Fibroblast of lung (primary cell): ENCODE measurements around the gene TSHZ2. TPM values are rescaled to one million over a fixed set of nuclear protein-coding genes. Genes with fewer than 3 reads are reported as not detected.
"Not testable (repeated sequence)": the region's sequence is repeated elsewhere in the genome, so short reads cannot be mapped to it uniquely, and the experiment has no call there.

ENCODE experiments used
- DNase-seq, 2 donors: peaks; one replicate each; pipeline versions ENCODE4 v3.0.0 to v3.0.0-alpha.2; 2010; ENCODE audit warnings: low read depth in 2 of 2
- H2AFZ ChIP-seq: 2 replicates; pipeline ENCODE4 v1.5.1; 2012; ENCODE audit warnings: low read length, control low read depth, inconsistent platforms
- H3K27ac ChIP-seq: 2 replicates; pipeline ENCODE4 v1.5.1; 2011; ENCODE audit warnings: low read length, control low read depth; ENCODE audit not compliant: insufficient read depth
- H3K27me3 ChIP-seq: 2 replicates; pipeline ENCODE4 v1.5.1; 2011; ENCODE audit warnings: mild to moderate bottlenecking, low read length; ENCODE audit not compliant: control insufficient read depth, insufficient read depth
- H3K36me3 ChIP-seq: 2 replicates; pipeline ENCODE4 v1.5.1; 2011; ENCODE audit warnings: low read length; ENCODE audit not compliant: control insufficient read depth, insufficient read depth
- H3K4me1 ChIP-seq: 2 replicates; pipeline ENCODE4 v1.5.1; 2011; ENCODE audit warnings: low read length; ENCODE audit not compliant: control insufficient read depth, insufficient read depth; ENCODE audit errors: extremely low read depth
- H3K4me2 ChIP-seq: 2 replicates; pipeline ENCODE4 v1.5.1; 2011; ENCODE audit warnings: low read length, control low read depth; ENCODE audit not compliant: insufficient read depth; ENCODE audit errors: extremely low read depth
- H3K4me3 ChIP-seq, 4 experiments: fragments of 200-600 bp in 1 of 4; sonication (generic) in 1 of 4; replicated peaks in 1 of 4; 2 replicates each; pipeline ENCODE4 v1.5.1; 2011 to 2016; ENCODE audit warnings: low read length in 4 of 4, low read depth in 3 of 4, mild to moderate bottlenecking in 3 of 4, control low read depth in 2 of 4, inconsistent platforms in 1 of 4, mixed read lengths in 1 of 4; ENCODE audit not compliant: insufficient read depth in 1 of 4; ENCODE audit errors: control extremely low read depth in 1 of 4
- H3K79me2 ChIP-seq: 2 replicates; pipeline ENCODE4 v1.5.1; 2012; ENCODE audit warnings: mild to moderate bottlenecking, low read length, inconsistent platforms; ENCODE audit not compliant: control insufficient read depth, insufficient read depth
- H3K9ac ChIP-seq: 2 replicates; pipeline ENCODE4 v1.5.1; 2011; ENCODE audit warnings: mild to moderate bottlenecking, low read length, control low read depth; ENCODE audit not compliant: insufficient read depth
- H3K9me3 ChIP-seq: 2 replicates; pipeline ENCODE4 v1.5.1; 2012; ENCODE audit warnings: low read depth, low read length; ENCODE audit not compliant: control insufficient read depth, insufficient read depth
- H4K20me1 ChIP-seq: 2 replicates; pipeline ENCODE4 v1.5.1; 2011; ENCODE audit warnings: low read length; ENCODE audit not compliant: control insufficient read depth, insufficient read depth; ENCODE audit errors: extremely low read depth
- EZH2 ChIP-seq: IDR thresholded peaks from 2 replicates; pipeline ENCODE4 v1.5.1; 2012; ENCODE audit warnings: low read length, control low read depth, mild to moderate bottlenecking; ENCODE audit errors: missing control alignments
- polyA plus RNA-seq, 2 donors: library from polyadenylated mRNA; depleted of rRNA in 1 of 2; stranded (reverse) in 1 of 2; unstranded in 1 of 2; fragments of >200 nt; gene quantifications; 2 replicates each; pipeline ENCODE4 v1.2.1, GENCODE V29; 2011 to 2012; ENCODE audit warnings: missing spikeins in 1 of 2
- total RNA-seq: library from RNA; depleted of rRNA; stranded (reverse); fragments of >200 nt; gene quantifications from 2 replicates; pipeline ENCODE4 v1.2.1, GENCODE V29; 2014
- TF ChIP-seq, protein P1 (sequence below), 2 donors: IDR thresholded peaks in 1 of 2; conservative IDR thresholded peaks in 1 of 2; 1 replicate in 1 of 2; 2 replicates in 1 of 2; pipeline ENCODE4 v1.5.1; 2011 to 2012; ENCODE audit warnings: low read length in 2 of 2, control low read depth in 1 of 2, inconsistent platforms in 1 of 2, low read depth in 1 of 2, mild to moderate bottlenecking in 1 of 2

TSHZ2 gene
- total and polyA plus RNA-seq, 2 donors (not counting 1 experiment from before 2014, with no cell fraction given), result 0.15 to 2.6 TPM

GRCh38 chr20:53527196-53527595 lies 555.0 kb downstream of the TSHZ2 start:
- TF ChIP-seq EZH2, result no peak
- TF ChIP-seq, protein P1, sequence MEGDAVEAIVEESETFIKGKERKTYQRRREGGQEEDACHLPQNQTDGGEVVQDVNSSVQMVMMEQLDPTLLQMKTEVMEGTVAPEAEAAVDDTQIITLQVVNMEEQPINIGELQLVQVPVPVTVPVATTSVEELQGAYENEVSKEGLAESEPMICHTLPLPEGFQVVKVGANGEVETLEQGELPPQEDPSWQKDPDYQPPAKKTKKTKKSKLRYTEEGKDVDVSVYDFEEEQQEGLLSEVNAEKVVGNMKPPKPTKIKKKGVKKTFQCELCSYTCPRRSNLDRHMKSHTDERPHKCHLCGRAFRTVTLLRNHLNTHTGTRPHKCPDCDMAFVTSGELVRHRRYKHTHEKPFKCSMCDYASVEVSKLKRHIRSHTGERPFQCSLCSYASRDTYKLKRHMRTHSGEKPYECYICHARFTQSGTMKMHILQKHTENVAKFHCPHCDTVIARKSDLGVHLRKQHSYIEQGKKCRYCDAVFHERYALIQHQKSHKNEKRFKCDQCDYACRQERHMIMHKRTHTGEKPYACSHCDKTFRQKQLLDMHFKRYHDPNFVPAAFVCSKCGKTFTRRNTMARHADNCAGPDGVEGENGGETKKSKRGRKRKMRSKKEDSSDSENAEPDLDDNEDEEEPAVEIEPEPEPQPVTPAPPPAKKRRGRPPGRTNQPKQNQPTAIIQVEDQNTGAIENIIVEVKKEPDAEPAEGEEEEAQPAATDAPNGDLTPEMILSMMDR (conservative IDR thresholded peaks at IDR 0.05 in 1 of 2, IDR thresholded peaks at IDR 0.05 in 1 of 2; ENCODE audit: low read depth in 1 of 2, low read length in 2 of 2), result no peak

DNA sequence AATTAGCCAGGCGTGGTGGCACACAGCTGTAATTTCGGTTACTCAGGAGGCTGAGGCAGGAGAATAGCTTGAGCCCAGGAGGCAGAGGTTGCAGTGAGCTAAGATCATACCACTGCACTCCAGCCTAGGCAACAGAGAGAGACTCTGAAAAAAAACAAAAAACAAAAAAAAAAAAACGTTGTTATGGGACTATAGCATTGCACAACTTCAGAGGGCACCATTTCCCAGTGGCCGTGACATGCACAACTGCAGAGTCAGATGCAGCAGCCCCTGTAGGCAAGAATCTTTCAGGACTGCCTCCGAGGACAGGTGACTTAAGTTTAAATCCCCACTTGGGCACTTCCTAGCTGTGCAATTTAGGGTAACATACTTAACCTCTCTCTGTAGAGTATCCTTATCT lies 557.5 kb downstream of the TSHZ2 start:
- Histone ChIP-seq H4K20me1 (no peaks in the 10 kb centered on the region), H3K4me1 (no peaks in the 10 kb centered on the region)
- TF ChIP-seq, protein P1 (conservative IDR thresholded peaks at IDR 0.05 in 1 of 2, IDR thresholded peaks at IDR 0.05 in 1 of 2; ENCODE audit: low read depth in 1 of 2, low read length in 2 of 2), result no peak
- no peak for TF ChIP-seq EZH2

More at GRCh38 chr20:53527196-53527595, 555.0 kb downstream of the TSHZ2 start:
- Histone ChIP-seq H3K79me2 (no peaks in the 10 kb centered on the region), H3K36me3 (no peaks in the 10 kb centered on the region), H3K27ac (no peak overlapping the region), H2AFZ (no peak overlapping the region), H3K9ac (no peak overlapping the region), H4K20me1 (no peaks in the 10 kb centered on the region), H3K4me1 (no peaks in the 10 kb centered on the region), H3K4me3 (no peak overlapping the region), H3K9me3 (no peaks in the 10 kb centered on the region), H3K27me3 (no peaks in the 10 kb centered on the region), H3K4me2 (no peak overlapping the region)
- no peak for DNase-seq

DNA sequence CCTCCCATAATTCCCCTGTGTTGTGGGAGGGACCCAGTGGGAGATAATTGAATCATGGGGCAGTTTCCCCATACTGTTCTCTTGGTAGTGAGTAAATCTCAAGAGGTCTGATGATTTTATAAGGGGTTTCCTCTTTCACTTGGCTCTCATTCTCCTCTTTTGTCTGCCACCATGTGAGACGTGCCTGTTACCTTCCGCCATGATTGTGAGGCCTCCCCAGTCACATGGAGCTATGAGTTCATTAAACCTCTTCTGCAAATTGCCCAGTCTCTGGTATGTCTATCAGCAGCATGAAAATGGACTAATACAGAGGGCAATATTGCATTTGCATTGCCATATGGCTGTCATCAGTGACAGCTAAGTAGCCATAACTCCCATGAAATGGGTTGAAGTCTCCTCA lies 558.3 kb downstream of the TSHZ2 start:
- TF ChIP-seq, protein P1 (conservative IDR thresholded peaks at IDR 0.05 in 1 of 2, IDR thresholded peaks at IDR 0.05 in 1 of 2; ENCODE audit: low read depth in 1 of 2, low read length in 2 of 2), result no peak
- TF ChIP-seq EZH2, result no peak
- Histone ChIP-seq H3K36me3 (no peaks in the 10 kb centered on the region), H3K9ac (no peak overlapping the region), H3K27ac (no peak overlapping the region), H3K79me2 (no peaks in the 10 kb centered on the region), H2AFZ (no peak overlapping the region), H3K27me3 (no peaks in the 10 kb centered on the region), H4K20me1 (no peaks in the 10 kb centered on the region), H3K4me3 (no peak overlapping the region), H3K9me3 (no peaks in the 10 kb centered on the region), H3K4me1 (no peaks in the 10 kb centered on the region), H3K4me2 (no peak overlapping the region)
- DNase-seq, result no peak

More for the DNA sequence above, 557.5 kb downstream of the TSHZ2 start:
- Histone ChIP-seq H3K36me3 (no peaks in the 10 kb centered on the region), H3K4me3 (no peak overlapping the region), H3K4me2 (no peak overlapping the region), H3K27me3 (no peaks in the 10 kb centered on the region), H3K27ac (no peak overlapping the region), H3K79me2 (no peaks in the 10 kb centered on the region), H2AFZ (no peak overlapping the region), H3K9me3 (no peaks in the 10 kb centered on the region), H3K9ac (no peak overlapping the region)
- no peak for DNase-seq

DNA sequence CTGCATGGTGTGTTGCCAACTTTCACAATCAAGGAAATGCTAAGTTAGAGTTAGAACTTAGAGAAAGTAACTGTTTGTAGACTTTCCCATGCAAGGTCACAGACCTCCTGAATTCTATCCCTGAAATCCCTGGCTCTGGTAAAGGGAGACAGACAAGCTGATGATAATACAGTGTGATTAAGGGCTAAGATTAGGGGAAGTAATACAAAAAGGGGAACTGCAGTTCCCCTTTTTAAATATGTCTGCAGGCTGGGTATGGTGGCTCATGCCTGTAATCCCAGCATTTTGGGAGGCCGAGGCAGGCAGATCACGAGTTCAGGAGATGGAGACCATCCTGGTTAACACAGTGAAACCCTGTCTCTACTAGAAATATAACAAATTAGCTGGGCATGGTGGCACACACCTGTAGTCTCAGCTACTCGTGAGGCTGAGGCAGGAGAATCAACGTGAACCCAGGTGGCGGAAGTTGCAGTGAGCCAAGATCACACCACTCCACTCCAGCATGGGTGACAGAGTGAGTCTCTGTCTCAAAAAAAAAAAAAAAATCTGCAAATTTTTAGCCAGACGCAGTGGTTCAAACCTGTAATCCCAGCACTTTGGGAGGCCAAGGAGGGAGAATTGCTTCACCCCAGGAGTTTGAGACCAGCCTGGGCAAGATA lies 560.6 kb downstream of the TSHZ2 start:
- H3K4me3 ChIP-seq, H4K20me1 ChIP-seq, H3K4me2 ChIP-seq, H3K79me2 ChIP-seq, H2AFZ ChIP-seq, H3K4me1 ChIP-seq, H3K9me3 ChIP-seq, H3K36me3 ChIP-seq, H3K9ac ChIP-seq, DNase-seq, H3K27ac ChIP-seq, H3K27me3 ChIP-seq: not testable (repeated sequence)
